ENCODE data around the gene PRRT2.

- TF ChIP-seq CTCF (IDR thresholded peaks at IDR 0.05) (no peak), ZFX (IDR thresholded peaks at IDR 0.05; ENCODE audit: borderline replicate concordance) (no peak)
Observed at GRCh38 chr16:29814592-29814991, 2.6 kb downstream of the PRRT2 start.

Measured in 22Rv1 (cell line).